HG02571 (cell line): ENCODE results near the gene SLCO4A1.
"Not testable (repeated sequence)": the region's sequence is repeated elsewhere in the genome, so short reads cannot be mapped to it uniquely, and the experiment has no call there.

Source experiments
- ATAC-seq: cut with Tn5 transposase; IDR thresholded peaks from one replicate; pipeline ENCODE4 v1.9.1; 2021; ENCODE audit warnings: mild to moderate bottlenecking, moderate library complexity; ENCODE audit not compliant: unreplicated experiment

The SLCO4A1 gene

GRCh38 chr20:62679978-62680589 lies 37.8 kb downstream of the SLCO4A1 start:
- ATAC-seq, result no peak

GRCh38 chr20:62682912-62683517 lies 40.7 kb downstream of the SLCO4A1 start:
- ATAC-seq, result no peak

DNA sequence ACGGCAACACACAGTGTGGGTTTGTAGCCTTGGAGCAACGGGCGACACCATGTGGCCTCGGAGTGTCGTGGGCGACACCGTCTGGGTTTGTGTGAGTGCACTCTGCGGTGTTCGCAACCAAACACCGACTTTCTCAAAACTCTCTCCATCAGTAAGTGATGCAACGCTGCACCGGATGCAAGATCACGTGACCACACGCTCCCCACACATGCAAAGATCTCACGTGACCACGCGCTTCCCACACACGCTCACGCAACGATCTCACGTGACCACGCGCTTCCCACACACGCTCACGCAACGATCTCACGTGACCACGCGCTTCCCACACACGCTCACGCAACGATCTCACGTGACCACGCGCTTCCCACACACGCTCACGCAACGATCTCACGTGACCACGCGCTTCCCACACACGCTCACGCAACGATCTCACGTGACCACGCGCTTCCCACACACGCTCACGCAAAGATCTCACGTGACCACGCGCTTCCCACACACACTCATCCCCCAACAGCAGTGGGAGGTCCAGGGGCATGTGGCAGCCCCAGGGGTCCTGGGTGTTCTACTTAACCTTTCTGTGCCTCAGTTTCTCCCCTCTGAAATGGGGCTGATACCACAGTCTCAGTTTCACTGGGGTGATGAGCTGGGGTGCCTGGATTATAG lies 41.5 kb downstream of the SLCO4A1 start:
- not testable (repeated sequence) for ATAC-seq

DNA sequence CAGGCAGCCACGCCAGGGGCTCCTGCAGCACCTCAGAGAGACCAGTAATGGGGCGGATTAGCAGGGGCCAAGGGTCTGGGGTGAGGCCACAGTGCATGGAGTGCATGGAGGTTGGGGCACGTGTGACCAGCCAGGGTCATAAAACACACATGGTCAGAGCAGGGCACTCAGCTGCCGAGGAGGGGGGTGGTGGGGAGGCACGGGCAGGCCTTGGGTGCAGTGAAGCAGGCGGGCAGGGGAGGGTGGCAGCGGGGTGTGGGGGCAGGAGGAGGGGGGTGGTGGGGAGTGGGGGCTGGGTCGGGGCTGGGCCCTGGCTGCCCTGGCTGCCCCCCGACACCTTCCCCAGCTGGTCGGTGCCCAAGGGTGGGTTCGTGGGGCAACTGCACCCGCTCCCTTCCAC lies 42.7 kb downstream of the SLCO4A1 start:
- ATAC-seq, result no peak

GRCh38 chr20:62685781-62686555 lies 43.7 kb downstream of the SLCO4A1 start:
- no peak for ATAC-seq

DNA sequence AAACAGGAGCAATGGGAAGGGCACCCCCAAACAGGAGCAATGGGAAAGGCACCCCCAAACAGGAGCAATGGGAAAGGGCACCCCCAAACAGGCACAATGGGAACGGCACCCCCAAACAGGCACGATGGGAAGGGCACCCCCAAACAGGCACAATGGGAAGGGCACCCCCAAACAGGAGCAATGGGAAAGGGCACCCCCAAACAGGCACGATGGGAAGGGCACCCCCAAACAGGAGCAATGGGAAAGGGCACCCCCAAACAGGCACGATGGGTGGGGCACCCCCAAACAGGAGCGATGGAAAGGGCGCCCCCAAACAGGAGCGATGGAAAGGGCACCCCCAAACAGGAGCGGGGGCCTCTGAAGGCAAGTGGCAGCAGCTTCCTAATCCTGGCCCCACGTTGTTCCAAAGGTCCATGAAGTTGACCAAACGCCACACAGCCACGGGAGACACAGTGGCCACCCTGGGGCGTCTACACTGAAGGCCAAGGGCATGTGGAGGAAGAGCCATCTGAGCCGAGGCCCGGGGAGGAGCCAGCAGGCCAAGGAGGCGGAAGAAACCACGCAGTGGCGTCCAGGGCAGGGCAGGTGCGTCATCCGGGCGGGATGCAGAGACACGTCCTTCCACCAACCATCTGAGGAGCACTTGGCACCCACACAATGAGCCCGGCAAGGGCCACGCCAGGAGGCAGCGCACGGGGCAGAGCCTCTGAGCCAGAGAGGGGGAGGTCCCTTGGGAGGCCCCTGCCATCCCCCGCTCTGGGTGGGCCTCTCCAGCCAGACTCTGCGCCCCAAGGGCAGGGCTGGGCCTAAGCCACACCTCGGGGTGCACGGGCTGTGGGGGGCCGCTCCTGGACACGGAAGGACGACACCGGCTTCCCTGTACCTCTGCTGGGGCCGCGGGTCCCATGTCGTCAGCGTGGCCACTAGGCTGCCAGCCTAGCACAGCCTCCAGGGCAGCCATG lies 44.8 kb downstream of the SLCO4A1 start:
- ATAC-seq, result no peak

- ATAC-seq, result no peak
Observed at GRCh38 chr20:62688083-62688482, 45.8 kb downstream of the SLCO4A1 start.

GRCh38 chr20:62688855-62689460 lies 46.7 kb downstream of the SLCO4A1 start:
- no peak for ATAC-seq

DNA sequence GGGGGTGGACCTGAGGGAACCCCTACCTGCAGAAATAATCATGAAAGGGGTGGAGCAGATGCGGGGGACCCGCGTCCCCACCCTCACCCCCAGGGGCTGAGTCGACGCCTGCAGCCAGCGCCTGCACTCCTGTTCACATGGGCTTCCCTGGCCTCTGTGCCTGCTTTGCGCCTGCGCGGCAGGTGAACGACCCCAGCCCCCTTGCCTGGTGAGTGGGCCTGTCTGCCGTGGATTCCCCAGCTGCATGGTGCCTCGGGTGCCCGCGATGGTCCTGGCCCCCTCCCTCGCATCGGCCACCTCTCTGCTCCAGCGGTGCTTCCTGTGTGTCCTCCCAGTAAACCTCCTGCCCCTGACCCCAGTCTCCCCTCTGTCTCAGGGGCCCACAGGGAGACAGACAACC lies 47.6 kb downstream of the SLCO4A1 start:
- no peak for ATAC-seq

- no peak for ATAC-seq
Observed at GRCh38 chr20:62690261-62690820, 48.0 kb downstream of the SLCO4A1 start.

DNA sequence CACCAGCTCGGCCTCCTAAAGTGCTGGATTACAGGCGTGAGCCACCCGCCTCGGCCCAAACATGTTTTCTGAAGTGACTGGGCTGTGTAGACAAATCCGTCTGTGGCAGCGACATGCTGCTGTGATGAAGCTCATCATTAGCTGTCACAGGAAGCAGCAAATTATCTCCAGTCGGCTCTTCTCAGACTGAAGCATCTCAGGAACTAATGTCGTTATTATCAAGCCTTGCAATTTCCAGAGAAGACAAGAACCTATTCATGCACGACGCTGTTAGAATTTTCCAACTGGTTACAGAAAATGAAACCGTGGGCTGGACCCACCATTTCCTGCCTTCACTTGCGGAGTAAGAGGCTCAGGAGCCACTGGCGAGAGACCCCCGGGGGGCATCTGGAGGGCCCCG lies 49.2 kb downstream of the SLCO4A1 start:
- ATAC-seq, result no peak

GRCh38 chr20:62692176-62692575 lies 49.9 kb downstream of the SLCO4A1 start:
- ATAC-seq, result no peak

DNA sequence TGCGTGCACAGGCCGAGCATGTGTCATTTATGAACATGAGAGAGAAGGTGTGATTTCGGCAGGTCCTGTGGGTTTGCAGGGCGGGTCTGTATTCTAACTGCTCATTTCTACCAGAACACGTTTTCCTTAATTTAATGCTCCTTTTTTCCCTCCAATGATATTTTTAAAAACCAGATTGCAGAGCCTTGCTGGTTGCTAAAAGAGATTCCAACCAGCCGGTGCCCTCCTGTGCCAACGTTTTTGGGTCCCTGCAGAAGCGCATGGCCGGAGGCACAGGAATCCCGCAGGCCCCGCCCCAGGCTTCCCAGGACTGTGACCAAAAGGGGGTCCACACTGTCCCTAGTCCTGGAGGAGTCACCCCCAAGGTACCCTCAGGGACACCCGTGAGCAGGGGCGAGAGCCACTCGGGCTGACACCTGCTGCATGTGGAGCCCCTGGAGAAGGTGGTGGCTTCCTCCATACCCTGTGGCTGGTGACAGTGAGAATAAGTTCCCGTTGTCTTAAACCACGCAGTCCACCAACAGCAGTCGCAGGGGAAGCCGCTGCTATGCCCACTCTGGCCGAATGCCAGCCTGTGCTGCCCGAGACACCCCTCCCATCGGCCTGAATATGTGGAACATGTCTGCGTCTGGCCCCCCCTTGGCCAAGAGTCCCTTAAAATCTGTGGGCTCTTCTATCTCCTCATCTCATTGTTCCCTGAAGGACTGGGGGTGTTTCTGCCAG lies 50.7 kb downstream of the SLCO4A1 start:
- ATAC-seq, result no peak

GRCh38 chr20:62693524-62693922 lies 51.2 kb downstream of the SLCO4A1 start:
- no peak for ATAC-seq

DNA sequence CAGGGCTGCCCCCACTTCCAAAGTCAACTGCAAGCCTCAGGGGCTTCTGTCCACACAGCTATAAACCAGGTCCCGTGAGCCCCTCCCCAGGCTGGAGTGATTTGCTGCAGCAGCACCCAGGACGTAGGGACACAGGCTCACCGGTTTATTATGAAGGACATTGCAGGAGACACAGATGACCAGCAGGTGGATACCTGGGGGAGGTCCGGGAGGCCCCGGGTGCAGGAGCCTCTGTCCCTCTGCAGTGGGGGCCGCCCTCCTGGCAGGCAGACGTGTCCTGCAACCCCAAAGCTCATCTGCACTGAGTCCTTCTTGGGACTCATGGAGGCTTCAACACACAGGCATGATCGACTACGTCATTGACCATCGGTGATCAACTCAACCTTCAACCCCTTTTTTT lies 51.8 kb downstream of the SLCO4A1 start:
- no peak for ATAC-seq

- ATAC-seq, result no peak
Observed at GRCh38 chr20:62694868-62695267, 52.6 kb downstream of the SLCO4A1 start.

GRCh38 chr20:62695448-62696414 lies 53.4 kb downstream of the SLCO4A1 start:
- no peak for ATAC-seq

DNA sequence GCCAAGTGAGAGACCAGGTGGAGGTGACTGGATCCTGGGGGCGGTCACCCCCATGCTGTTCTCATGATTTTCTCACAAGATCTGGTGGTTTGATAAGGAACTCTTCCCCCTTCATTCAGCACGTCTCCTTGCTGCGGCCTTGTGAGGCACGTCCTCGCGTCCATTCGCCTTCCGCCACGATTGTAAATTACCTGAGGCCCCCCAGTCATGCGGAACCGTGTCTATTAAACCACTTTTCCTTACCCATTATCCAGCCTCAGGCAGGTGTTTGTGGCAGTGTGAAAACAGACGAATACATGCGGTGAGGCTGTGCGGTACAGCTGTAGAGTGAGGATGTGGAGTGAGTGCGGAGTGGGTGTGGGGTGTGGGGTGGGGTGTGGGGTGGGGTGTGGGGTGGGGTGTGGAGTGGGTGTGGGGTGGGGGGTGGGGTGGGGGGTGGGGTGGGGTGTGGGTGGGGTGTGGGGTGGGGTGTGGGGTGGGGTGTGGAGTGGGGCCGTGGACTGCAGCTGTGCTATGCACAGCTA lies 54.2 kb downstream of the SLCO4A1 start:
- ATAC-seq, result no peak
